H1 (cell line): ENCODE data around the gene BRAT1. TPM values are rescaled to one million over a fixed set of nuclear protein-coding genes. Genes with fewer than 3 reads are reported as not detected.
A peak's percentile ranks its signal among the peaks of the same experiment; 100 is the strongest.

Experiments
- CTCF ChIA-PET: fragments of 300-600 bp; sonication (Branson Sonifier 250); formaldehyde crosslinking; loops from one replicate; lab custom pipeline; 2021; ENCODE audit not compliant: partially characterized antibody; lab: Charles Lee
- POLR2A ChIA-PET: fragments of 300-600 bp; sonication (Branson Sonifier 250); formaldehyde crosslinking; loops from one replicate; lab custom pipeline; 2021; ENCODE audit warnings: inconsistent platforms; ENCODE audit not compliant: partially characterized antibody; lab: Charles Lee
- DNase-seq, 2 experiments: peaks; one replicate each; pipeline versions ENCODE4 v3.0.0 to v3.0.0-alpha.2; 2010 to 2022; ENCODE audit warnings: low spot score in 2 of 2, low read depth in 1 of 2, mixed read lengths in 1 of 2
- FAIRE-seq: peaks from 2 replicates; lab custom pipeline; 2011; peaks lifted over from hg19 to GRCh38; lab: Jason Lieb, UNC
- H2AFZ ChIP-seq: 2 replicates; pipeline ENCODE4 v1.8.1; 2012; ENCODE audit warnings: low read length, inconsistent platforms
- H2AK5ac ChIP-seq: 2 replicates; pipeline ENCODE4 v1.6.1; 2013; ENCODE audit warnings: low read depth, low read length
- H2BK120ac ChIP-seq: replicated peaks from 2 replicates; pipeline ENCODE3; 2013; ENCODE audit warnings: low read depth, low read length, inconsistent platforms
- H2BK12ac ChIP-seq: 2 replicates; pipeline ENCODE4 v1.6.1; 2013; ENCODE audit warnings: low read depth, low read length
- H2BK15ac ChIP-seq: 2 replicates; pipeline ENCODE4 v1.6.1; 2013; ENCODE audit warnings: low read length
- H2BK20ac ChIP-seq: 2 replicates; pipeline ENCODE4 v1.6.1; 2013; ENCODE audit warnings: low read length
- H2BK5ac ChIP-seq: 2 replicates; pipeline ENCODE4 v1.6.1; 2013; ENCODE audit warnings: low read depth, low read length
- H3K14ac ChIP-seq: 2 replicates; pipeline ENCODE4 v1.6.1; 2013; ENCODE audit warnings: inconsistent platforms; ENCODE audit not compliant: insufficient read length
- H3K18ac ChIP-seq: 2 replicates; pipeline ENCODE4 v1.6.1; 2013; ENCODE audit warnings: low read length; ENCODE audit errors: extremely low read depth
- H3K23ac ChIP-seq: 2 replicates; pipeline ENCODE4 v1.6.1; 2013; ENCODE audit warnings: inconsistent platforms; ENCODE audit not compliant: insufficient read length
- H3K23me2 ChIP-seq: 2 replicates; pipeline ENCODE4 v1.6.1; 2013; ENCODE audit warnings: low read depth, low read length
- H3K27ac ChIP-seq: 2 replicates; pipeline ENCODE4 v1.6.1; 2011; ENCODE audit warnings: low read depth, low read length, inconsistent platforms
- H3K27me3 ChIP-seq, 4 experiments: replicated peaks in 1 of 4; 1 replicate in 1 of 4; 2 replicates in 3 of 4; pipeline versions ENCODE4 v1.6.1 to v1.8.1; 2011 to 2013; ENCODE audit warnings: low read length in 3 of 4, mild to moderate bottlenecking in 3 of 4, inconsistent platforms in 2 of 4, mixed read lengths in 2 of 4, moderate library complexity in 1 of 4; ENCODE audit not compliant: control insufficient read depth in 3 of 4, insufficient read depth in 3 of 4; ENCODE audit errors: extremely low read depth in 1 of 4
- H3K36me3 ChIP-seq, 4 experiments: 2 replicates each; pipeline versions ENCODE4 v1.6.1 to v1.8.1; 2011 to 2013; ENCODE audit warnings: mild to moderate bottlenecking in 4 of 4, low read length in 3 of 4, moderate library complexity in 2 of 4, control low read depth in 1 of 4, inconsistent platforms in 1 of 4; ENCODE audit not compliant: insufficient read depth in 4 of 4, control insufficient read depth in 2 of 4
- H3K4ac ChIP-seq: replicated peaks from 2 replicates; pipeline ENCODE3; 2013; ENCODE audit warnings: low read length, low read depth, mixed read lengths, inconsistent platforms; ENCODE audit not compliant: insufficient read length
- H3K4me1 ChIP-seq, 4 experiments: replicated peaks in 1 of 4; 1 replicate in 1 of 4; 2 replicates in 3 of 4; pipeline versions ENCODE4 v1.6.1 to v1.8.1; 2011 to 2013; ENCODE audit warnings: low read length in 3 of 4, inconsistent platforms in 2 of 4, mixed read lengths in 1 of 4; ENCODE audit not compliant: insufficient read depth in 4 of 4, control insufficient read depth in 3 of 4
- H3K4me2 ChIP-seq, 2 experiments: 2 replicates each; pipeline versions ENCODE4 v1.6.1 to v1.8.1; 2011 to 2013; ENCODE audit warnings: low read depth in 2 of 2, low read length in 2 of 2, control low read depth in 1 of 2, inconsistent platforms in 1 of 2, mild to moderate bottlenecking in 1 of 2; ENCODE audit not compliant: insufficient read depth in 1 of 2
- H3K4me3 ChIP-seq, 4 experiments: fragments of 200-600, 300-600 bp in 1 of 4; sonication (generic), shearing (Covaris generic), sonication (Bioruptor Twin) in 1 of 4; 2 replicates each; pipeline versions ENCODE4 v1.5.1 to v1.8.1; 2011 to 2016; ENCODE audit warnings: low read length in 4 of 4, low read depth in 3 of 4, control low read depth in 2 of 4, inconsistent platforms in 2 of 4, mild to moderate bottlenecking in 2 of 4, mixed read lengths in 1 of 4, moderate library complexity in 1 of 4; ENCODE audit not compliant: insufficient read depth in 2 of 4; ENCODE audit errors: extremely low read depth in 1 of 4
- H3K56ac ChIP-seq: replicated peaks from 2 replicates; pipeline ENCODE3; 2013; ENCODE audit warnings: low read depth, mild to moderate bottlenecking, mixed read lengths, low read length, inconsistent platforms; ENCODE audit not compliant: insufficient read length
- H3K79me1 ChIP-seq: 2 replicates; pipeline ENCODE4 v1.6.1; 2013; ENCODE audit warnings: low read depth, low read length, control low read depth
- H3K79me2 ChIP-seq, 2 experiments: 2 replicates each; pipeline versions ENCODE4 v1.6.1 to v1.8.1; 2012 to 2013; ENCODE audit warnings: low read length in 2 of 2, mild to moderate bottlenecking in 2 of 2, inconsistent platforms in 1 of 2; ENCODE audit not compliant: insufficient read depth in 2 of 2, control insufficient read depth in 1 of 2
- H3K9ac ChIP-seq, 4 experiments: replicated peaks in 1 of 4; 1 replicate in 1 of 4; 2 replicates in 3 of 4; pipeline versions ENCODE4 v1.6.1 to v1.8.1; 2011 to 2013; ENCODE audit warnings: low read depth in 3 of 4, low read length in 3 of 4, control low read depth in 2 of 4, mild to moderate bottlenecking in 2 of 4, moderate library complexity in 2 of 4, inconsistent platforms in 1 of 4; ENCODE audit errors: extremely low read depth in 1 of 4
- H3K9me3 ChIP-seq, 2 experiments: 2 replicates each; pipeline versions ENCODE4 v1.6.1 to v1.8.1; 2012 to 2013; ENCODE audit warnings: mild to moderate bottlenecking in 2 of 2, moderate library complexity in 2 of 2, control low read depth in 1 of 2, inconsistent platforms in 1 of 2, low read depth in 1 of 2, low read length in 1 of 2, mixed read lengths in 1 of 2; ENCODE audit not compliant: insufficient read depth in 2 of 2
- H4K20me1 ChIP-seq, 2 experiments: replicated peaks in 1 of 2; 2 replicates each; pipeline versions ENCODE3 to v1.8.1; 2011 to 2013; ENCODE audit warnings: inconsistent platforms in 2 of 2, low read length in 2 of 2, mild to moderate bottlenecking in 1 of 2; ENCODE audit not compliant: insufficient read depth in 2 of 2, control insufficient read depth in 1 of 2
- H4K5ac ChIP-seq: 2 replicates; pipeline ENCODE4 v1.6.1; 2013; ENCODE audit warnings: low read length, low read depth, mixed read lengths, inconsistent platforms; ENCODE audit not compliant: insufficient read length
- H4K8ac ChIP-seq: 2 replicates; pipeline ENCODE4 v1.8.0; 2013; ENCODE audit warnings: mild to moderate bottlenecking, moderate library complexity, low read length, inconsistent platforms; ENCODE audit not compliant: insufficient read depth; ENCODE audit errors: extremely low read depth
- H4K91ac ChIP-seq: replicated peaks from 2 replicates; pipeline ENCODE3; 2013; ENCODE audit warnings: low read length, mixed read lengths, inconsistent platforms; ENCODE audit not compliant: insufficient read length
- CBX5 ChIP-seq: fragments of 300-800, 300-1000 bp; sonication (generic); IDR thresholded peaks from 2 replicates; pipeline ENCODE4 v1.7.1; 2016; ENCODE audit warnings: antibody characterized with exemption, low read length, low read depth
- EZH2 ChIP-seq: fragments of 200-600 bp; sonication (generic); IDR thresholded peaks from 2 replicates; pipeline ENCODE4 v1.7.1; 2012; ENCODE audit warnings: low read depth, mild to moderate bottlenecking, moderate library complexity, low read length, inconsistent platforms; ENCODE audit not compliant: severe bottlenecking
- HDAC2 ChIP-seq, 2 experiments: fragments of 300-600 bp in 1 of 2; sonication (generic) in 1 of 2; IDR thresholded peaks; 2 replicates each; pipeline ENCODE4 v1.6.1; 2011 to 2012; ENCODE audit warnings: low read depth in 2 of 2, low read length in 2 of 2, mild to moderate bottlenecking in 2 of 2, moderate library complexity in 2 of 2, borderline replicate concordance in 1 of 2, inconsistent platforms in 1 of 2
- KDM4A ChIP-seq: IDR thresholded peaks from one replicate; pipeline ENCODE4 v1.7.1; 2012; ENCODE audit warnings: low read depth, mild to moderate bottlenecking, moderate library complexity, low read length, inconsistent platforms; ENCODE audit not compliant: severe bottlenecking
- SIN3A ChIP-seq, 2 experiments: IDR thresholded peaks in 1 of 2; conservative IDR thresholded peaks in 1 of 2; 2 replicates each; pipeline ENCODE4 v1.6.1; 2011 to 2012; ENCODE audit warnings: low read length in 2 of 2, improper control_type of control experiment in 1 of 2, low read depth in 1 of 2, mild to moderate bottlenecking in 1 of 2
- SIRT6 ChIP-seq: IDR thresholded peaks from one replicate; pipeline ENCODE4 v1.7.1; 2012; ENCODE audit warnings: low read length, inconsistent platforms
- TBP ChIP-seq: IDR thresholded peaks from 2 replicates; pipeline ENCODE4 v1.6.1; 2011; ENCODE audit warnings: low read depth, low read length, improper control_type of control experiment
- YY1 ChIP-seq: IDR thresholded peaks from 2 replicates; pipeline ENCODE4 v1.6.1; 2011; ENCODE audit warnings: low read depth, mild to moderate bottlenecking, low read length
- WGBS, 2 experiments: shearing (Covaris generic) in 1 of 2; methylation state at CpG; one replicate each; pipeline versions ENCODE4 v1.1.6 to v1.1.7; 2013 to 2015; ENCODE audit warnings: low lambda C conversion rate in 2 of 2, mixed read lengths in 2 of 2, inconsistent platforms in 1 of 2, low coverage in 1 of 2, missing lambda C conversion rate in 1 of 2; ENCODE audit not compliant: insufficient replicate concordance in 2 of 2, insufficient coverage in 1 of 2, insufficient read length in 1 of 2; ENCODE audit errors: extremely low coverage in 1 of 2, missing lambda C conversion rate in 1 of 2; 5-methylcytosine and 5-hydroxymethylcytosine counted together
- polyA plus RNA-seq, 7 experiments: library from polyadenylated mRNA; depleted of rRNA in 3 of 7; stranded (reverse) in 5 of 7; unstranded in 2 of 7; fragments of >200 nt in 5 of 7; fragments of 200-250 nt in 2 of 7; gene quantifications; 1 replicate in 5 of 7; 2 replicates in 1 of 7; 4 replicates in 1 of 7; pipeline versions ENCODE4 v1.2.1 to v1.2.3, GENCODE V29; 2011 to 2013; ENCODE audit warnings: missing spikeins in 2 of 7, mixed read lengths in 2 of 7
- total RNA-seq: library from RNA; stranded (reverse); fragmentation: NEBNext Ultra II Directional; extraction: Animal tissue kit (Norgen Biotek cat#: 25700); gene quantifications from 2 replicates; pipeline ENCODE4 v1.2.1, GENCODE V29; 2021

BRAT1 gene
- total and polyA plus RNA-seq, 2 of the 8 experiments (the other 6 are each of a cell fraction or from before 2014, with no cell fraction given): 36.8 to 42.3 TPM

DNA sequence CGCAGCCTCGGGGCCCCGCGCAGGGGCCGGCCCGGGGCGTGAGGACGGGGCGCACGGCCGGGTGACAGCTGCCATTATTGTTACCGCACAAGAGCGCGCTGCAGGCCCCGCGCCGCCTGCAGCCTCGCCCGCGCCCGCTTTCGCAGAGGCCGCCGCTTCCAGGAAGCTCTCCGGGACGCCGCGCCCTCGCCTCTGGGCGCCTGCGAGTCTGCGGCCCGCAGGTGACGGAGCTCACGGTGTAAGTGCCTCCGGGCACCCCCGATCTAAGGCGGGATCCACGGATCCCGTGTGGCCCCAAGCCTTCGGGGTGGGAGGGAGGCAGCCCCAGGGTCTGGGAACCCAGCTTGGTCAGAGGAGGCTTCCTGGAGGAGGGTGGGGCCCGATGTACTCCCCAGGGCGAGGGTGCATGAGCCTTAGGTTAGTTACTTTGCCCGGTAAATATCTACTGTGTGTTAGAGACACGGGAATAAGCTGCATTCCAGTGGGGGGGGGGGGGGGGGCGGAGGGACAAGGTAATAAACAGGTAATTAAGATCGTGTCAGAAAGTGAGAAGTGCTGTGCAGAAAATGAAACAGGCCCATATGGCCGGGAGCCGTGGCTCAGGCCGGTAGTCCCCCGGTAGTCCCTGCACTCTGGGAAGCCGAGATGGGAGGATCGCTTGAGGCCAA, 4.1 kb upstream of the BRAT1 start:
- no peak overlapping the region for H4K8ac ChIP-seq
- peaks cover 0 to 8% (median 3%) of the 10 kb centered on the region in 4 experiments; a peak in 5 of 7 replicates for H3K4me1 ChIP-seq
- no peak overlapping the region for H2BK20ac ChIP-seq
- peaks cover 8% of the 10 kb centered on the region; the same call in 1 of the 2 replicates for H3K23me2 ChIP-seq
- no peak overlapping the region for H2BK5ac ChIP-seq
- CTCF ChIA-PET: interaction anchor here (0.7 to 4.2 kb wide), 15 partner anchors 16 to 266 kb away, joined by 3 to 16 read pairs (median 3); no protein-coding TSS in a partner anchor
- no peak overlapping the region for H3K23ac ChIP-seq
- H3K9me3 ChIP-seq: no peaks in the 10 kb centered on the region
- no peak for FAIRE-seq
- no peak overlapping the region for H4K5ac ChIP-seq
- no peak overlapping the region for H3K14ac ChIP-seq
- H3K4me2 ChIP-seq: peak overlapping the region; percentile 50 to 81
- H4K20me1 ChIP-seq: peaks cover 3 to 4% of the 10 kb centered on the region in 2 experiments
- no peak overlapping the region for H3K27ac ChIP-seq
- TF ChIP-seq HDAC2 (IDR thresholded peaks at IDR 0.05; ENCODE audit: borderline replicate concordance in 1 of 2, low read depth in 2 of 2, low read length in 2 of 2) (0 out of 4 replicates have a peak, but pooled peaks of 1 of the 2 experiments have one; percentile 11), TBP (no peak), SIRT6 (no peak), KDM4A (peak; percentile 18), SIN3A (conservative IDR thresholded peaks at IDR 0.05 in 1 of 2, IDR thresholded peaks at IDR 0.05 in 1 of 2; ENCODE audit: low read depth in 1 of 2, low read length in 2 of 2) (peak in 1 of 2 experiments; percentile 67; a peak in 2 of 4 replicates), YY1 (peak; percentile 5; the same call in 1 of the 2 replicates), CBX5 (no peak), EZH2 (no peak)
- no peaks in the 10 kb centered on the region for H3K36me3 ChIP-seq
- no peak overlapping the region for H2AK5ac ChIP-seq
- WGBS, 2 experiments: 16% methylated on average over 41 of the region's 53 CpGs; no CpG with 5 or more reads in 1 of the 2 experiments
- no peak overlapping the region for H3K4ac ChIP-seq
- POLR2A ChIA-PET: interaction anchor here (0.7 to 1.3 kb wide), 3 partner anchors 82 to 86 kb away, joined by 3 to 5 read pairs (median 4); no protein-coding TSS in a partner anchor
- no peak overlapping the region for H2BK120ac ChIP-seq
- no peak overlapping the region for H3K18ac ChIP-seq
- H3K27me3 ChIP-seq: no peaks in the 10 kb centered on the region
- no peaks in the 10 kb centered on the region for H3K79me1 ChIP-seq
- no peak for DNase-seq
- no peak overlapping the region for H3K56ac ChIP-seq
- H3K4me3 ChIP-seq: peak overlapping the region; percentile 46 to 86 (median 78)
- no peak overlapping the region; the same call in 1 of the 2 replicates for H2AFZ ChIP-seq
- no peak overlapping the region for H2BK12ac ChIP-seq
- no peak overlapping the region for H4K91ac ChIP-seq
- H3K9ac ChIP-seq: peak overlapping the region in 2 of 4 experiments; percentile 1 to 45; a peak in 3 of 7 replicates
- H2BK15ac ChIP-seq: 0 out of 2 replicates have a peak overlapping the region, but pooled peaks have one; percentile 72
- peaks cover 0 to 4% of the 10 kb centered on the region in 2 experiments; a peak in 1 of 4 replicates for H3K79me2 ChIP-seq
